ENCODE data around the gene TMEM244. TPM values are rescaled to one million over a fixed set of nuclear protein-coding genes. Genes with fewer than 3 reads are reported as not detected.
A peak's percentile ranks its signal among the peaks of the same experiment; 100 is the strongest.

TMEM244 gene
- total RNA-seq, 6 experiments from 2014 or later, result not detected

DNA sequence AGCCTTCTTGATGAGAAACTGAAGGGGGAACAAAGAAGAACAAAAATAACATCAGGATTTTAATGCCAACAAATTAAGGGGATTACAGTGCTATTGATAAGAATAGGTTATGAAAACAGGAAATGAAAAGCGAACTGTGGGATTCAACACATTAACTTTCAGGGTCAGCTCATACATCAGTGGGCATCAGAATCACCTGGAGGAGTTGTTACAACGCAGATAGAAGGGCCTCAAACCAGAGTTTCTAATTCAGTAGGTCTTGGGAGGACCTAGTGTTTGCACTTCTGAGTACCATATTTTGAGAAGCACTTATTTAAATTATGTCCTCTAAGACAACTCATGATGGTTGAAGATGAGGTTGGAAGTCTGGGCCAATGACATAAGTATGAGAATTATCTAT lies 5.6 kb upstream of the TMEM244 start:
- no peaks in the 10 kb centered on the region for H3K9me3 Mint-ChIP-seq
- no peak overlapping the region for H3K4me3 Mint-ChIP-seq

DNA sequence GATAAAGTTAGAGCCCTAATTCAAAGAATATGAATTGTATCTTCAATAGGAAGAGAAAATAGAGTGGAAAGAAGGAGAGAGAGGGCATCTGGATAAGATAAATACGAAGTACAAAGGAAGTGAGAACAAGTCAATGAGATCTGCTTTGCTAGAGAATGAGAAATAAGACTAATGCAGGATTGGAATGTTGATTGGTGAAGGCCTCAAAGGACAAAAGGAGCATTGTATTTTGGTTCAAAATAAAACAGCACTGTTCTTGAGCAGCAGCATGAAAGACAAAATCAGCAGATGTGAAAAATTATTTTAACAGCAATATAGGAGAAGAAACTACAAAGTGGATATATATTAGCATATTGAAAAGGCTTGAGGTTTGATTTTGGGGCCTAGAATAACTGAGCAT lies 5.1 kb upstream of the TMEM244 start:
- DNase-seq, result no peak
- H3K27me3 Mint-ChIP-seq (ENCODE audit: insufficient read depth), result no peaks in the 10 kb centered on the region
- TF ChIP-seq, protein P1, sequence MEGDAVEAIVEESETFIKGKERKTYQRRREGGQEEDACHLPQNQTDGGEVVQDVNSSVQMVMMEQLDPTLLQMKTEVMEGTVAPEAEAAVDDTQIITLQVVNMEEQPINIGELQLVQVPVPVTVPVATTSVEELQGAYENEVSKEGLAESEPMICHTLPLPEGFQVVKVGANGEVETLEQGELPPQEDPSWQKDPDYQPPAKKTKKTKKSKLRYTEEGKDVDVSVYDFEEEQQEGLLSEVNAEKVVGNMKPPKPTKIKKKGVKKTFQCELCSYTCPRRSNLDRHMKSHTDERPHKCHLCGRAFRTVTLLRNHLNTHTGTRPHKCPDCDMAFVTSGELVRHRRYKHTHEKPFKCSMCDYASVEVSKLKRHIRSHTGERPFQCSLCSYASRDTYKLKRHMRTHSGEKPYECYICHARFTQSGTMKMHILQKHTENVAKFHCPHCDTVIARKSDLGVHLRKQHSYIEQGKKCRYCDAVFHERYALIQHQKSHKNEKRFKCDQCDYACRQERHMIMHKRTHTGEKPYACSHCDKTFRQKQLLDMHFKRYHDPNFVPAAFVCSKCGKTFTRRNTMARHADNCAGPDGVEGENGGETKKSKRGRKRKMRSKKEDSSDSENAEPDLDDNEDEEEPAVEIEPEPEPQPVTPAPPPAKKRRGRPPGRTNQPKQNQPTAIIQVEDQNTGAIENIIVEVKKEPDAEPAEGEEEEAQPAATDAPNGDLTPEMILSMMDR (IDR thresholded peaks at IDR 0.05), result no peak
- H3K4me1 Mint-ChIP-seq (ENCODE audit: low read depth), result peaks cover 43% of the 10 kb centered on the region
- H3K4me3 Mint-ChIP-seq, result no peak overlapping the region
- H3K9me3 Mint-ChIP-seq, result no peaks in the 10 kb centered on the region
- no peaks in the 10 kb centered on the region for H3K36me3 Mint-ChIP-seq (ENCODE audit: low read depth)
- H3K27ac Mint-ChIP-seq, result no peak overlapping the region

More for the DNA sequence above, 5.6 kb upstream of the TMEM244 start:
- Mint-ChIP-seq H3K4me1 (ENCODE audit: low read depth) (peaks cover 38% of the 10 kb centered on the region), H3K27me3 (ENCODE audit: insufficient read depth) (peaks cover 2% of the 10 kb centered on the region; the same call in 1 of the 2 replicates), H3K27ac (no peak overlapping the region), H3K36me3 (ENCODE audit: low read depth) (no peaks in the 10 kb centered on the region)
- DNase-seq, result no peak
- TF ChIP-seq, protein P1 (IDR thresholded peaks at IDR 0.05), result no peak

DNA sequence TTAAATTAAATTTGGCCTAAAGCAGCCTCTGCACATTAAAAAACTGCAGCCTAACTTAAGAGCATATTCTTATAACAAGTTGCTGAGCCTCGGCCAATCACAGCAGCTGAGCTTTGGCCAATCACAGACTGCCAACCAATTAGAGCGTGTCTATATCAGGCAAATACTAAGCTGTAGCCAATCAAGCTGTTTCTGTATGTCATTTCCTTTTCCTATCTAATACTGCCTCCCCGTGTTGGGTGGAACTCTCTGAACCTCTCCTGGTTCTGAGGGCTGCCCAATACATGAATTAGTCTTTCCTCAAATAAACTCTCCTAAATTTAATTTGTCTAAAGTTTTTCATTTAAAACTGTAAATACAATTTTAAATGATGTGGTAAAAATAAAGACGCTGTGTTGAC lies 3.9 kb upstream of the TMEM244 start:
- DNase-seq, result no peak
- Mint-ChIP-seq H3K27ac (no peak overlapping the region), H3K27me3 (ENCODE audit: insufficient read depth) (no peaks in the 10 kb centered on the region), H3K36me3 (ENCODE audit: low read depth) (no peaks in the 10 kb centered on the region), H3K4me1 (ENCODE audit: low read depth) (peaks cover 55% of the 10 kb centered on the region), H3K4me3 (no peak overlapping the region), H3K9me3 (no peaks in the 10 kb centered on the region)
- TF ChIP-seq, protein P1 (IDR thresholded peaks at IDR 0.05), result no peak

DNA sequence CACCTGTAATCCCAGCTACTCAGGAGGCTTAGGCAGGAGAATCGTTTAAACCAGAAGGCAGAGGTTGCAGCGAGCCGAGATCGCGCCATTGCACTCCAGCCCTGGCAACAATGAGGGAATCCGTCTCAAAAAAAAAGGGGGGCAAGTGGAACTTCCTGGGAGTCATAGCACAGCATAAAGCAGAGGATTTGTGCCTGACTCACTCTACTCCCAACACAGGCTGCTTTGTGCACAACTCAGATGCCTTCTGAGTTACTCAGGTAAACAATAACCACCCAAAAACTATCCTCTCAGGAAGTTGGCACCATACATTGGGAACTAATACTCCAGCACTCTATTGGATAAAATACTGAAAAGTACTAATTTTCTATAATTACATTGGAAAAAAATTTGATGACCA lies 2.5 kb upstream of the TMEM244 start:
- H3K27ac Mint-ChIP-seq, result peak overlapping the region; percentile 51
- H3K4me3 Mint-ChIP-seq, result no peak overlapping the region
- H3K9me3 Mint-ChIP-seq, result no peaks in the 10 kb centered on the region
- TF ChIP-seq, protein P1 (IDR thresholded peaks at IDR 0.05), result no peak
- peak; percentile 76 for DNase-seq
- H3K4me1 Mint-ChIP-seq (ENCODE audit: low read depth), result peaks cover 67% of the 10 kb centered on the region
- H3K27me3 Mint-ChIP-seq (ENCODE audit: insufficient read depth), result no peaks in the 10 kb centered on the region
- H3K36me3 Mint-ChIP-seq (ENCODE audit: low read depth), result no peaks in the 10 kb centered on the region

DNA sequence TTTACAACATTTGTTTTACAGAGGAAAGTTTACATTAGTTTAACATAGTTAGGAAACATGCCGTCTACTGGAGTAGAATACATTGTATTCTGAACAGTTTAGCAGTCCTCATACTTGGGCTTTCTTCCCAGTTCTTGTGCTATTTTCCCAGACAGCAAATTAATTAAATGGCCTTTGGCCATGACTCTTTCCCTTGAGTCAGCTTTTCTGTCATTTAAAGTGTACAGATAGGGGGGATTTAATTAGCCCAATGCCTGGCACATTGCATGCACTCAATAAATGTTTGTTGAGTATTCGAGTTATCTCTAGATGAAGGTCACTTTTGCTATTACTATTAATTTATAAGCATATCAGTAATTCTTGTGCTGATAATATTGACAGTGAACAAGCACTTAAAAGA lies 1.6 kb downstream of the TMEM244 start:
- Mint-ChIP-seq H3K9me3 (no peaks in the 10 kb centered on the region), H3K4me1 (ENCODE audit: low read depth) (peaks cover 62% of the 10 kb centered on the region), H3K27ac (peak overlapping the region; percentile 52), H3K4me3 (no peak overlapping the region; the same call in 1 of the 2 replicates), H3K27me3 (ENCODE audit: insufficient read depth) (no peaks in the 10 kb centered on the region), H3K36me3 (ENCODE audit: low read depth) (no peaks in the 10 kb centered on the region)
- peak; percentile 39 for DNase-seq
- TF ChIP-seq, protein P1 (IDR thresholded peaks at IDR 0.05), result no peak

DNA sequence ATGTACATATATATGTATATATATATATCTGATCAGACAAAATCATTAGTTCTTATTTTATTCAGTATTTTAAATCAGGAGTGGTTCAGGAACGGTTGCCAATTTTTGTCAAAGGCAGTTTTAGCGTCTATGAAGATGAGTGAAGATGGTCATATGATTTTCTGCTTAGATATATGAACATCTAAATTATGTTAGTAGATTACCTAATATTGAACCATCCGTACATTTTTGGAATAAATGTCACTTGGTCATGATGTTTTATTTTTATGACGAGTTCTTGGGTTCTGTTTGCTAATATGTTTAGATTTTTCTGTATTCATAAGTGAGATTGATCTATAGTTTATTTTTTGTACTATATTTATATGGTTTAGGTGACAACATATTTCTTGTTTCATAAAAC lies 3.3 kb downstream of the TMEM244 start:
- no peak for DNase-seq
- no peak overlapping the region for H3K27ac Mint-ChIP-seq
- H3K27me3 Mint-ChIP-seq (ENCODE audit: insufficient read depth), result no peaks in the 10 kb centered on the region
- H3K9me3 Mint-ChIP-seq, result no peaks in the 10 kb centered on the region
- no peak overlapping the region for H3K4me3 Mint-ChIP-seq
- H3K36me3 Mint-ChIP-seq (ENCODE audit: low read depth), result no peaks in the 10 kb centered on the region
- H3K4me1 Mint-ChIP-seq (ENCODE audit: low read depth), result peaks cover 63% of the 10 kb centered on the region
- TF ChIP-seq, protein P1 (IDR thresholded peaks at IDR 0.05), result no peak
